Epithelial cell of proximal tubule (primary cell): Measurements from ENCODE around the gene LOC128125822. TPM values are rescaled to one million over a fixed set of nuclear protein-coding genes. Genes with fewer than 3 reads are reported as not detected.

Source experiments
- DNase-seq: peaks from one replicate; pipeline ENCODE4 v3.0.0-alpha.2; 2011; ENCODE audit warnings: low read depth
- H3K4me3 ChIP-seq: 2 replicates; pipeline ENCODE4 v1.5.1; 2011; ENCODE audit warnings: low read depth, mild to moderate bottlenecking, low read length
- total RNA-seq: library from RNA; depleted of rRNA; stranded (reverse); fragments of >200 nt; gene quantifications from 2 replicates; pipeline ENCODE4 v1.2.3, GENCODE V29; 2015
- TF ChIP-seq, protein P1 (sequence below): conservative IDR thresholded peaks from 2 replicates; pipeline ENCODE4 v1.5.1; 2012; ENCODE audit warnings: low read depth, mild to moderate bottlenecking, low read length

Gene LOC128125822

DNA sequence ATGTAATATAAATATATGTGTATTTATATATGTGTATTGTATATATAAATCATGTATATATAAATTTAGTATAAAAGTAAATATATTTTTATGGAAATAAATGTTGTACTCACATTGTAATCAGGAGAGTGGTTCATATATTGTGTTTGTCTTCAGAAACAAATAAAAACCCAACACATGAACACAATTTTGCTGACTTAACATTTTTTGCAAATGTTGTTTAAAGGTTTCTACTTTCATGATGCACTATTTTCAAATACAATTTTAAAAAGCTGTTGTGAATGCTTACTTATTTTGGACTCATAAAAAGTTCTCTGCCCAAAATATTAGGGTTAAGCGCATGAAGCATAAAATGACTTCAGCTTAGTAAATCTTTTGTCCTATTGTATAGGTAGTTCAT is 39.3 kb downstream of the LOC128125822 start:
- TF ChIP-seq, protein P1, sequence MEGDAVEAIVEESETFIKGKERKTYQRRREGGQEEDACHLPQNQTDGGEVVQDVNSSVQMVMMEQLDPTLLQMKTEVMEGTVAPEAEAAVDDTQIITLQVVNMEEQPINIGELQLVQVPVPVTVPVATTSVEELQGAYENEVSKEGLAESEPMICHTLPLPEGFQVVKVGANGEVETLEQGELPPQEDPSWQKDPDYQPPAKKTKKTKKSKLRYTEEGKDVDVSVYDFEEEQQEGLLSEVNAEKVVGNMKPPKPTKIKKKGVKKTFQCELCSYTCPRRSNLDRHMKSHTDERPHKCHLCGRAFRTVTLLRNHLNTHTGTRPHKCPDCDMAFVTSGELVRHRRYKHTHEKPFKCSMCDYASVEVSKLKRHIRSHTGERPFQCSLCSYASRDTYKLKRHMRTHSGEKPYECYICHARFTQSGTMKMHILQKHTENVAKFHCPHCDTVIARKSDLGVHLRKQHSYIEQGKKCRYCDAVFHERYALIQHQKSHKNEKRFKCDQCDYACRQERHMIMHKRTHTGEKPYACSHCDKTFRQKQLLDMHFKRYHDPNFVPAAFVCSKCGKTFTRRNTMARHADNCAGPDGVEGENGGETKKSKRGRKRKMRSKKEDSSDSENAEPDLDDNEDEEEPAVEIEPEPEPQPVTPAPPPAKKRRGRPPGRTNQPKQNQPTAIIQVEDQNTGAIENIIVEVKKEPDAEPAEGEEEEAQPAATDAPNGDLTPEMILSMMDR: no peak
- DNase-seq: no peak
- no peak overlapping the region for H3K4me3 ChIP-seq

DNA sequence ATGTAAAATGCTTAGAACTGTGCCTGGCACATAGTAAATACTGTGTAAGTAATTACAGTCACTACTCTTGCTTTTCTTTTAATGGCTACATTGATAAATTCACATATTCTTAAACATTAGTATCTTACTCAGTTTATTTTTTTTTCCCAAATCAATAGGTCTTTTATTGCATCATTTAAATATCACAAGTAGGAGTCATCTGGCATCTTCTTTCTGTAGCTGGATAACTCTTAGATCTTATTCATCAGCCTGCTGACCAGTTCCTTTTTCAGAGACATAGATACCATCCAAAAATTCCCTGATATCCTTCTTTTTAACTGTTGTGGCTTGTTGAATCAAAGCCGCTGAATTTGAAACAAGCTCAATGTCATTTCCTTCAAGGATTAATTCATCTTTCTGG is 43.3 kb downstream of the LOC128125822 start:
- no peak for DNase-seq
- TF ChIP-seq, protein P1: no peak
- no peak overlapping the region for H3K4me3 ChIP-seq

Other genes starting within 250 kb of the LOC128125822 start
- 10.9 and 17.4 TPM in 2 replicates for gene PTP4A1, start within 50 bp of the LOC128125822 start, total RNA-seq
- gene PHF3, start 63.3 kb downstream of the LOC128125822 start, total RNA-seq: 20.2 and 27.9 TPM in 2 replicates